ENCODE results near the gene CCL14. TPM values are rescaled to one million over a fixed set of nuclear protein-coding genes. Genes with fewer than 3 reads are reported as not detected.
A peak's percentile ranks its signal among the peaks of the same experiment; 100 is the strongest.

CCL14 gene
- total RNA-seq, 1 experiment from 2014 or later = not detected

GRCh38 chr17:35984140-35984539 lies 2.4 kb downstream of the CCL14 start:
- Mint-ChIP-seq H3K27ac (ENCODE audit: unreplicated experiment) (no peak overlapping the region), H3K27me3 (ENCODE audit: insufficient read depth, unreplicated experiment) (no peaks in the 10 kb centered on the region)

GRCh38 chr17:35982409-35983191 lies 3.9 kb downstream of the CCL14 start:
- no peaks in the 10 kb centered on the region for H3K9me3 ChIP-seq
- Mint-ChIP-seq H3K27me3 (ENCODE audit: insufficient read depth, unreplicated experiment) (no peaks in the 10 kb centered on the region), H3K27ac (ENCODE audit: unreplicated experiment) (no peak overlapping the region), H3K4me3 (ENCODE audit: unreplicated experiment) (no peak overlapping the region), H3K36me3 (ENCODE audit: insufficient read depth, unreplicated experiment) (no peaks in the 10 kb centered on the region), H3K9me3 (ENCODE audit: unreplicated experiment) (no peaks in the 10 kb centered on the region), H3K4me1 (ENCODE audit: low read depth, unreplicated experiment) (peaks cover 9% of the 10 kb centered on the region)
- no peaks in the 10 kb centered on the region for H3K27me3 ChIP-seq (replicated peaks; ENCODE audit: control insufficient read depth, insufficient read depth, low read length)
- no peak for TF ChIP-seq CTCF (IDR thresholded peaks at IDR 0.05; ENCODE audit: insufficient read depth in 1 of 2, low read depth in 1 of 2, low read length in 1 of 2, severe bottlenecking in 1 of 2, unreplicated experiment in 1 of 2)
- H3K4me3 ChIP-seq (ENCODE audit: low read depth, low read length) = no peak overlapping the region
- intact Hi-C loops (cut with micrococcal nuclease; ENCODE audit: unreplicated experiment) = no loop called here
- peaks cover 24% of the 10 kb centered on the region for H3K4me1 ChIP-seq
- no peaks in the 10 kb centered on the region; the same call in 1 of the 2 replicates for H3K36me3 ChIP-seq (ENCODE audit: control insufficient read depth, insufficient read depth, low read length)
- CTCF ChIA-PET = interaction anchor here (0.8 to 1.8 kb wide), 8 partner anchors 8 to 503 kb away, joined by 3 to 15 read pairs (median 8); no protein-coding TSS in a partner anchor
- no TSS peak for BruUV-seq (replicated peaks)
- POLR2A ChIA-PET = no interaction called here
- no peak for DNase-seq

More at GRCh38 chr17:35984140-35984539, 2.4 kb downstream of the CCL14 start:
- Histone ChIP-seq H3K27me3 (replicated peaks; ENCODE audit: control insufficient read depth, insufficient read depth, low read length) (no peaks in the 10 kb centered on the region), H3K9me3 (peaks cover 4% of the 10 kb centered on the region; the same call in 1 of the 2 replicates), H3K4me1 (peaks cover 17% of the 10 kb centered on the region), H3K36me3 (ENCODE audit: control insufficient read depth, insufficient read depth, low read length) (no peaks in the 10 kb centered on the region; the same call in 1 of the 2 replicates), H3K4me3 (ENCODE audit: low read depth, low read length) (no peak overlapping the region)
- Mint-ChIP-seq H3K9me3 (ENCODE audit: unreplicated experiment) (peaks cover 9% of the 10 kb centered on the region), H3K4me1 (ENCODE audit: low read depth, unreplicated experiment) (peaks cover 4% of the 10 kb centered on the region), H3K36me3 (ENCODE audit: insufficient read depth, unreplicated experiment) (no peaks in the 10 kb centered on the region), H3K4me3 (ENCODE audit: unreplicated experiment) (no peak overlapping the region)
- intact Hi-C loops (cut with micrococcal nuclease; ENCODE audit: unreplicated experiment) = no loop called here
- ChIA-PET POLR2A (no interaction called here), CTCF (no interaction called here)
- no TSS peak for BruUV-seq (replicated peaks)
- DNase-seq = no peak
- no peak for TF ChIP-seq CTCF (IDR thresholded peaks at IDR 0.05; ENCODE audit: insufficient read depth in 1 of 2, low read depth in 1 of 2, low read length in 1 of 2, severe bottlenecking in 1 of 2, unreplicated experiment in 1 of 2)

GRCh38 chr17:35981908-35982330 lies 4.6 kb downstream of the CCL14 start:
- Mint-ChIP-seq H3K27ac (ENCODE audit: unreplicated experiment) (no peak overlapping the region), H3K27me3 (ENCODE audit: insufficient read depth, unreplicated experiment) (no peaks in the 10 kb centered on the region), H3K36me3 (ENCODE audit: insufficient read depth, unreplicated experiment) (no peaks in the 10 kb centered on the region), H3K9me3 (ENCODE audit: unreplicated experiment) (no peaks in the 10 kb centered on the region), H3K4me3 (ENCODE audit: unreplicated experiment) (no peak overlapping the region), H3K4me1 (ENCODE audit: low read depth, unreplicated experiment) (peaks cover 9% of the 10 kb centered on the region)
- CTCF ChIA-PET = interaction anchor here (0.6 to 1.8 kb wide), 9 partner anchors 8 to 504 kb away, joined by 3 to 15 read pairs (median 7); no protein-coding TSS in a partner anchor
- no TSS peak for BruUV-seq (replicated peaks)
- H3K4me1 ChIP-seq = peaks cover 24% of the 10 kb centered on the region
- intact Hi-C loops (cut with micrococcal nuclease; ENCODE audit: unreplicated experiment) = no loop called here
- no peaks in the 10 kb centered on the region for H3K9me3 ChIP-seq
- no peaks in the 10 kb centered on the region; the same call in 1 of the 2 replicates for H3K36me3 ChIP-seq (ENCODE audit: control insufficient read depth, insufficient read depth, low read length)
- H3K27me3 ChIP-seq (replicated peaks; ENCODE audit: control insufficient read depth, insufficient read depth, low read length) = no peaks in the 10 kb centered on the region
- POLR2A ChIA-PET = no interaction called here
- DNase-seq = peak; percentile 58 to 62
- no peak overlapping the region for H3K4me3 ChIP-seq (ENCODE audit: low read depth, low read length)
- TF ChIP-seq CTCF (IDR thresholded peaks at IDR 0.05; ENCODE audit: insufficient read depth in 1 of 2, low read depth in 1 of 2, low read length in 1 of 2, severe bottlenecking in 1 of 2, unreplicated experiment in 1 of 2) = peak in 1 of 2 experiments; percentile 48

Data from Caco-2 (cell line).